Astrocyte (in vitro differentiated cells and primary cell): ENCODE data around the gene GYG1. TPM values are rescaled to one million over a fixed set of nuclear protein-coding genes. Genes with fewer than 3 reads are reported as not detected.

ENCODE experiments used
- DNase-seq: peaks from one replicate; pipeline ENCODE4 v3.0.0-alpha.2; 2010; ENCODE audit warnings: low read depth
- FAIRE-seq: peaks from 2 replicates; lab custom pipeline; 2011; peaks lifted over from hg19 to GRCh38; lab: Jason Lieb, UNC
- H2AFZ ChIP-seq: 2 replicates; pipeline ENCODE4 v1.6.0; 2012; ENCODE audit warnings: low read depth, low read length, inconsistent platforms
- H3K27ac ChIP-seq: 2 replicates; pipeline ENCODE4 v1.5.1; 2011; ENCODE audit warnings: low read depth, low read length, inconsistent platforms
- H3K27me3 ChIP-seq: 2 replicates; pipeline ENCODE4 v1.6.0; 2011; ENCODE audit warnings: low read length, inconsistent platforms; ENCODE audit not compliant: insufficient read depth
- H3K36me3 ChIP-seq: 2 replicates; pipeline ENCODE4 v1.5.1; 2011; ENCODE audit warnings: low read length, inconsistent platforms; ENCODE audit not compliant: insufficient read depth
- H3K4me1 ChIP-seq: 2 replicates; pipeline ENCODE4 v1.5.1; 2011; ENCODE audit warnings: low read length, inconsistent platforms; ENCODE audit not compliant: insufficient read depth
- H3K4me2 ChIP-seq: 2 replicates; pipeline ENCODE4 v1.6.0; 2012; ENCODE audit warnings: low read length, inconsistent platforms
- H3K4me3 ChIP-seq: 2 replicates; pipeline ENCODE4 v1.5.1; 2011; ENCODE audit warnings: low read depth, mild to moderate bottlenecking, low read length, inconsistent platforms; ENCODE audit not compliant: insufficient read depth
- H3K79me2 ChIP-seq: 2 replicates; pipeline ENCODE4 v1.6.0; 2012; ENCODE audit warnings: mild to moderate bottlenecking, low read length, inconsistent platforms; ENCODE audit not compliant: insufficient read depth
- H3K9ac ChIP-seq: 2 replicates; pipeline ENCODE4 v1.6.0; 2012; ENCODE audit warnings: mild to moderate bottlenecking, low read length, inconsistent platforms
- H3K9me3 ChIP-seq: 2 replicates; pipeline ENCODE4 v1.5.1; 2012; ENCODE audit warnings: low read depth, mild to moderate bottlenecking, low read length, inconsistent platforms; ENCODE audit not compliant: insufficient read depth
- H4K20me1 ChIP-seq: 2 replicates; pipeline ENCODE4 v1.6.0; 2012; ENCODE audit warnings: low read length, inconsistent platforms; ENCODE audit not compliant: insufficient read depth
- H3K27ac Mint-ChIP-seq: one replicate; pipeline ENCODE4 v1.8.0; 2021; ENCODE audit warnings: mild to moderate bottlenecking, mixed read lengths; ENCODE audit not compliant: unreplicated experiment
- H3K27me3 Mint-ChIP-seq: one replicate; pipeline ENCODE4 v1.8.0; 2021; ENCODE audit warnings: low read depth, mixed read lengths; ENCODE audit not compliant: unreplicated experiment
- H3K36me3 Mint-ChIP-seq: one replicate; pipeline ENCODE4 v1.8.0; 2021; ENCODE audit warnings: low read depth, mixed read lengths; ENCODE audit not compliant: unreplicated experiment
- H3K4me1 Mint-ChIP-seq: one replicate; pipeline ENCODE4 v1.8.0; 2021; ENCODE audit warnings: low read depth, mixed read lengths; ENCODE audit not compliant: unreplicated experiment
- H3K4me3 Mint-ChIP-seq: one replicate; pipeline ENCODE4 v1.8.0; 2021; ENCODE audit warnings: mild to moderate bottlenecking, moderate library complexity, mixed read lengths; ENCODE audit not compliant: unreplicated experiment
- H3K9me3 Mint-ChIP-seq: one replicate; pipeline ENCODE4 v1.8.0; 2021; ENCODE audit warnings: mild to moderate bottlenecking, mixed read lengths; ENCODE audit not compliant: unreplicated experiment
- CTCF ChIP-seq: IDR thresholded peaks from 2 replicates; pipeline ENCODE4 v1.5.1; 2011; ENCODE audit warnings: low read depth, mild to moderate bottlenecking, inconsistent platforms, low read length, moderate library complexity; ENCODE audit not compliant: insufficient read depth
- EZH2 ChIP-seq: IDR thresholded peaks from 2 replicates; pipeline ENCODE4 v1.6.1; 2012; ENCODE audit warnings: mild to moderate bottlenecking, low read length, inconsistent platforms; ENCODE audit not compliant: insufficient read depth
- total RNA-seq: library from RNA; stranded (reverse); gene quantifications from 2 replicates; pipeline ENCODE4 v1.2.1, GENCODE V29; 2021

GYG1 gene
- total RNA-seq, 1 donor from 2014 or later, result 41.9 TPM

GRCh38 chr3:148999806-149000205 lies 8.5 kb downstream of the GYG1 start:
- H3K27ac Mint-ChIP-seq, result peak overlapping the region; percentile 27
- Histone ChIP-seq H3K27ac (no peak overlapping the region), H3K36me3 (peaks cover 5% of the 10 kb centered on the region), H2AFZ (no peak overlapping the region), H3K4me1 (peaks cover 4% of the 10 kb centered on the region), H3K27me3 (no peaks in the 10 kb centered on the region), H4K20me1 (no peaks in the 10 kb centered on the region), H3K9me3 (no peaks in the 10 kb centered on the region), H3K4me3 (no peak overlapping the region), H3K4me2 (no peak overlapping the region), H3K9ac (no peak overlapping the region), H3K79me2 (no peaks in the 10 kb centered on the region)
- no peak overlapping the region for H3K4me3 Mint-ChIP-seq
- H3K9me3 Mint-ChIP-seq, result no peaks in the 10 kb centered on the region
- H3K4me1 Mint-ChIP-seq, result peaks cover 26% of the 10 kb centered on the region
- H3K36me3 Mint-ChIP-seq, result peaks cover 2% of the 10 kb centered on the region
- TF ChIP-seq CTCF (no peak), EZH2 (no peak)
- no peaks in the 10 kb centered on the region for H3K27me3 Mint-ChIP-seq
- DNase-seq, result no peak
- no peak for FAIRE-seq

GRCh38 chr3:149000206-149000745 lies 8.9 kb downstream of the GYG1 start:
- Histone ChIP-seq H3K9me3 (no peaks in the 10 kb centered on the region), H3K9ac (no peak overlapping the region), H3K4me1 (peaks cover 5% of the 10 kb centered on the region), H3K27me3 (no peaks in the 10 kb centered on the region), H3K27ac (no peak overlapping the region), H3K4me3 (no peak overlapping the region), H3K36me3 (peaks cover 2% of the 10 kb centered on the region), H3K4me2 (no peak overlapping the region), H4K20me1 (no peaks in the 10 kb centered on the region), H2AFZ (no peak overlapping the region), H3K79me2 (no peaks in the 10 kb centered on the region)
- FAIRE-seq (no peak), DNase-seq (peak; percentile 37)
- Mint-ChIP-seq H3K9me3 (no peaks in the 10 kb centered on the region), H3K36me3 (peaks cover 2% of the 10 kb centered on the region), H3K27me3 (no peaks in the 10 kb centered on the region), H3K4me1 (peaks cover 26% of the 10 kb centered on the region), H3K27ac (no peak overlapping the region), H3K4me3 (no peak overlapping the region)
- TF ChIP-seq EZH2 (no peak), CTCF (no peak)

- no peak for FAIRE-seq
- Mint-ChIP-seq H3K27me3 (no peaks in the 10 kb centered on the region), H3K9me3 (no peaks in the 10 kb centered on the region), H3K4me3 (no peak overlapping the region), H3K27ac (no peak overlapping the region), H3K36me3 (peaks cover 6% of the 10 kb centered on the region), H3K4me1 (peaks cover 23% of the 10 kb centered on the region)
- Histone ChIP-seq H2AFZ (no peak overlapping the region), H3K9ac (no peak overlapping the region), H3K36me3 (peaks cover 2% of the 10 kb centered on the region), H3K4me2 (no peak overlapping the region), H3K4me3 (no peak overlapping the region), H4K20me1 (no peaks in the 10 kb centered on the region), H3K4me1 (peaks cover 5% of the 10 kb centered on the region), H3K27me3 (no peaks in the 10 kb centered on the region), H3K79me2 (no peaks in the 10 kb centered on the region), H3K9me3 (no peaks in the 10 kb centered on the region), H3K27ac (no peak overlapping the region)
- DNase-seq, result no peak
- TF ChIP-seq EZH2 (no peak), CTCF (no peak)
Observed at GRCh38 chr3:149001727-149002126, 10.4 kb downstream of the GYG1 start.
